LNCaP clone FGC (cell line): Measurements from ENCODE around the gene E2F1.

Source experiments
- DNase-seq: peaks from one replicate; pipeline ENCODE4 v3.0.0-alpha.2; 2011; ENCODE audit warnings: low read depth
- H3K4me3 ChIP-seq: 2 replicates; pipeline ENCODE4 v1.5.1; 2011; ENCODE audit warnings: mild to moderate bottlenecking, low read depth, low read length, control low read depth
- CTCF ChIP-seq: IDR thresholded peaks from 2 replicates; pipeline ENCODE4 v1.5.1; 2012; ENCODE audit warnings: mild to moderate bottlenecking; ENCODE audit not compliant: control insufficient read depth, insufficient read depth; ENCODE audit errors: extremely low read depth

The E2F1 gene

GRCh38 chr20:33729101-33729500, 42.9 kb upstream of the E2F1 start:
- no peak for TF ChIP-seq CTCF
- no peak for DNase-seq
- no peak overlapping the region for H3K4me3 ChIP-seq

- no peak for DNase-seq
- no peak overlapping the region for H3K4me3 ChIP-seq
- no peak for TF ChIP-seq CTCF
These were observed 42.3 kb upstream of the E2F1 start for GRCh38 chr20:33728463-33728862.

GRCh38 chr20:33727806-33728205, 41.6 kb upstream of the E2F1 start:
- DNase-seq = no peak
- no peak for TF ChIP-seq CTCF
- no peak overlapping the region for H3K4me3 ChIP-seq

- H3K4me3 ChIP-seq = no peak overlapping the region
- no peak for TF ChIP-seq CTCF
- no peak for DNase-seq
These were observed 40.9 kb upstream of the E2F1 start for GRCh38 chr20:33727115-33727479.

- no peak for DNase-seq
- TF ChIP-seq CTCF = no peak
- no peak overlapping the region for H3K4me3 ChIP-seq
These were observed 39.6 kb upstream of the E2F1 start for GRCh38 chr20:33725607-33726264.

- H3K4me3 ChIP-seq = no peak overlapping the region
- TF ChIP-seq CTCF = no peak
- no peak for DNase-seq
These were observed 38.4 kb upstream of the E2F1 start for GRCh38 chr20:33724439-33725094.

- no peak overlapping the region for H3K4me3 ChIP-seq
- no peak for DNase-seq
- no peak for TF ChIP-seq CTCF
These were observed 35.4 kb upstream of the E2F1 start for GRCh38 chr20:33721391-33722140.
